Measurements from ENCODE around the gene TTLL6. TPM values are rescaled to one million over a fixed set of nuclear protein-coding genes. Genes with fewer than 3 reads are reported as not detected.

TTLL6 gene
- total RNA-seq, 1 donor from 2014 or later, result not detected

- DNase-seq, result no peak
Measured at GRCh38 chr17:48737330-48738043, 79.5 kb downstream of the TTLL6 start.

- no peak for DNase-seq
Measured at GRCh38 chr17:48735062-48735351, 82.0 kb downstream of the TTLL6 start.

GRCh38 chr17:48734333-48735061 lies 82.5 kb downstream of the TTLL6 start:
- DNase-seq, result peak; percentile 39

- DNase-seq, result no peak
Measured at GRCh38 chr17:48733632-48734328, 83.2 kb downstream of the TTLL6 start.

GRCh38 chr17:48732688-48733629 lies 84.1 kb downstream of the TTLL6 start:
- no peak for DNase-seq

GRCh38 chr17:48731355-48731754 lies 85.7 kb downstream of the TTLL6 start:
- DNase-seq, result no peak

GRCh38 chr17:48730240-48730550 lies 86.8 kb downstream of the TTLL6 start:
- DNase-seq, result no peak

- no peak for DNase-seq
Measured at GRCh38 chr17:48729335-48730239, 87.4 kb downstream of the TTLL6 start.

- peak; percentile 50 for DNase-seq
Measured at GRCh38 chr17:48728232-48729231, 88.5 kb downstream of the TTLL6 start, which contains the start of gene HOXB13. HOXB13 (minus strand) TSS chr17:48728750; CDS start chr17:48728593, 157 bp downstream.

- DNase-seq, result no peak
Measured at GRCh38 chr17:48727415-48728175, 89.4 kb downstream of the TTLL6 start.

- no peak for DNase-seq
Measured at GRCh38 chr17:48726916-48727286, 90.1 kb downstream of the TTLL6 start.

GRCh38 chr17:48726114-48726915 lies 90.7 kb downstream of the TTLL6 start:
- DNase-seq, result no peak

GRCh38 chr17:48725288-48726064 lies 91.6 kb downstream of the TTLL6 start:
- no peak for DNase-seq

GRCh38 chr17:48725004-48725287 lies 92.1 kb downstream of the TTLL6 start:
- no peak for DNase-seq

- peak; percentile 91 for DNase-seq
Measured at GRCh38 chr17:48724251-48725003, 92.6 kb downstream of the TTLL6 start.

GRCh38 chr17:48723423-48724250 lies 93.4 kb downstream of the TTLL6 start:
- DNase-seq, result no peak
